Globus pallidus (tissue), 1 donor: ENCODE measurements around the gene ATP1B4.

Source experiments
- DNase-seq: peaks from one replicate; pipeline ENCODE4 v3.0.0-alpha.2; 2015; ENCODE audit warnings: low spot score

The ATP1B4 gene

DNA sequence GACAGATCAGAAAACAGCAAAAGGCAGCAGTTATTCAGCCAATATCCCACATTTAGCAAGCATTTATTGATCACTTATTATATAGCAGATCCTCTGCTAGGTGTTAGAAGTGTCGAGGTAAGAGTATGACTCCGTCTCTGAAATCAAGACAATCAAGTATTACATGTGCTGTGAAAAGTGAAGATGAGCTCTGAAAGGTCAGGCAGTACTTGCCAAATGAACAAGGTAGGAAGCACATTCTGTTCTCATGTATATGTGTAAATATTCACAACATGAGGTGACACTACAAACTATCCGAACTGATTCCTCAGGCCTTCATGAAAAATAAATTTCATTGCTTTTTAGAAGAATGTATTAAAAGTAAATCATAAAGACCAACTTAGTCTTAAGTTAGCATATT is 15.3 kb downstream of the ATP1B4 start:
- no peak for DNase-seq

DNA sequence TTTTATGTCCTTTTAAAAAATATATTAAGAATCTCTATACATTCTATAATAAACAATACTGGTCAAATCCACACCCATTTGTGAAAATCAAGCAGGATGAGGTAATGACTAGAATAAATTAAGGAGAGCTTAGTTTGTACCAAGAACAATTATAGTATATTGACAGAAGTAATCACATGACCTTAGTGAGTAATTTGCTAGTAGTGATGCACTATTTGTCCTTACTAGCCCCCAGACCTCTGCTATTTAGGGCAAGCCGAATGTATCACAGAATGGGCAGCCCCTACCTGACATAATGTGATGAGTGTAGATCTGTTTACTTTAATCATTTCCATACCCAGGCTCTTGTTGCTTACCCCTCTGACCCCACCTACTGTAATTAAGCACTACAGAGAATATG is 15.8 kb downstream of the ATP1B4 start:
- no peak for DNase-seq

DNA sequence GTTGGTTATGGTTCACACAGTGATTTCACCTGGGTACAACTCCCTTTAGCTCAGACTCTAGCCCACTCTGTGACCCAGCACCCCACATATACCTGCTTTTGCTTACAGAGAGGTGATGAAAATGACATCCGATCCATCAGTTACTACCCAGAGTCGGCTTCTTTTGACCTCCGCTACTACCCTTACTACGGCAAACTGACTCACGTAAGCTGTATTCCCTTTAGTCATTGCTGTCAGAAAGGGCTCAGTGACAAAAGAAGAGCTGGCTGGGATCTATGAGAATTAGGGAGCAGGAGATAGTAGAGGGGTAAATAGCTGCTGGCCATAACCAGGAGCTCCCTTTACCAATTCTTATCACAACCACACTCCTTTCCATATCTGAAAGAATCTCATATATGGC is 16.7 kb downstream of the ATP1B4 start:
- no peak for DNase-seq

DNA sequence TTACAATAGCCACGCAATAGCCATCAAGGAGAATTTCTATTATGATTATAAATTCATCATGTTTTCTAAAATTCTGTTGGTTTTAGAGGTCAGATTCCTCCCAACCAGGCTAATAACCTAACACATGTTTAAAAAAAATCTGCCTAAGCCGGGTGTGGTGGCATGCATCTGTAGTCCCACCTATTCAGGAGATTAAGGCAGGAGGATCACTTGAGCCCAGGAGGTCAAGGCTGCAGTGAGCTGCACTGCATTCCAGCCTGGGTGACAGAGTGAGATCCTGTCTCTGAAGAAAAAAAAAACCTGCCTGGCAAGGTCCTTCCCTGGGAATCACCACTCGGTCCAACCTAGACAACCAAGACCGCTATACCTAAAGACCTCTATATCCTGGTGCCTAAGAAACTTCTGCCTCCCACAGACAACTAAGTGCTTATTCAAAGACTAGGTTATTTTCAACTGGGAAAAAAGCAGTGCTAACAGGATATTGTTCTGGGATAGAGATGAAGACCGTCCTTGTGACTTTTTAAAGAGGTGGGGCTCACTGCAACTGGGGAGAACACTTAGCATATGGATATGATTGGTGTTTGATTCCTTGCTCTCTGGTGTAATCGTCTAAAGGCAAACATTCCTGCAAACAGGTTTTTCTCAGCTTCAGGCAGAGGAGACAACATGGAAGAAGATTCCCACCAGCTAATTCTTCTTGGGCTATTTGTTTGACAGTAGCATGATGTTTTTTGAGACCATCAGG is 18.2 kb downstream of the ATP1B4 start:
- DNase-seq = no peak

DNA sequence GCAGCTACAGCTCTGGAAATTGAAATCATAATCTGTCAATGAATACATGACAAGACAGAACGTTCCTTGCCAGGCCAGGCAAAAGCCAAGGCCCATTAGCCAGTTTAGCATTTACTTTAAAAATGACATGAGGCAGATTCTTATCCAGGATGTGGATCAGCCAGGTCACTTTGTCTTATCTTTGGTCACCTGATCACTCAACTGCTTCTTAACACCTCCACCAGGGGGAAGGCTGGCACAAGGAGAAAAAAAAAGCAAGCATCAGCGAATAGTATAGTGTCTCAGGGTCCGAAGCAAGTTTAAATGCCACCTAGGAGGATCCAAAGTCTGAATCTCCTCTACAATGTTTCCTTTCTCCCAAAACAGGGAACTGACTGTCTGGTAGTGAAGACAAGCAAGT is 18.8 kb downstream of the ATP1B4 start:
- no peak for DNase-seq

DNA sequence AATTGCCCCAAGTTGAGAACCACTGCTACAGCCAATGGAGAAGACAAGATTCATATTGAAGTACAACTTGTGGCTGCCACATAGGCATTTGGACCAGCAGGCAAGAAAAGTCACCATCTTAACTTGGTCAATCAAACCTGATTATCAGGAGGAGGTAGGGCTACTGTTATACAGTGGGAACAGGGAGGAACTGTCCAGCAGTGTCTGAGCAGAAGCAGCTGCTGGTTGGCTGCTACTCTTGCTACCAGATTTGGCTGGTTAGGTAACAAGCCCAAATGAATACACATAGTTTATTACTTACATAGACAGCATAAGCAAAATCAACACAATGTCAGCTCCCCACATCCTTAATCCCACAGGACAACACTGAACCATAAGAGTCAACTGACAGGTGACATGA is 39.4 kb downstream of the ATP1B4 start:
- DNase-seq = no peak

DNA sequence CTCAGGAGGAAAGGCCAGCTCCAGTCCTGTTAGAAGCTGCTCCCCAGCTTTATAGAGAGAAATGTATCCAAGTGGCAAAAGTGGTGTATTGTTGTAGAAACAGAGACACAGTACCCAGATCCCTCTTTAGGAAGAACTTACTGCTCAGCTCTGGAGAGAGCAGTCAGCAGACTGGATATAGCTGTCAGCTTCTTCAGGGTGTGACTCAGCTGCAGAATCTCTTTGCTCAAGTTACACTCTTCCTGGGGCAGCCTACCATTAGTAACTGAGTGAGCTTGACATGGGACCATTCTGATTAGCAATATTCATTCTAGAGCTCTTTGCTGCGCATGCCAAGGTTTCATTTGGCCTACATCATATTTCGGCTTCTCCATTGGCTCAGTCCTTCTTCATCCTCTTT is 40.5 kb downstream of the ATP1B4 start:
- DNase-seq = no peak

DNA sequence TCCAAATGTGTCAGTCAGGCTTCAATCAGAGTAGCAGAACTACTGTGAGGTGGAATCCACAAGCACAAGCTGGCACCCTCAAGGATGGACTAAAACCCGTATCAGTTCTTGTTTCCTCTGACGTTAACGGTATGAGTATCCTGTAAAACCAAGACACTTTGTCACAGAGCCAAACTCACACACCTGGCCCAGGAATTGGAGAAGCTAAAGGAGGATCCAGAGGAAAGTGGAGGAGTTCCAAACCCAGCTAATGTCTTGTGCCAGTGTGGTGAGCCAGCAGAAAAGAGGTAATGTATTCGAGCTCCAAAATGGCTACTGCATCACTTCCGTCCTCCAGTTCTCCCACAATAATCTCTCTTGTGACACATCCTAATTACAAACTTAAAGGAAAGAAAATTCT is 44.7 kb downstream of the ATP1B4 start:
- no peak for DNase-seq

DNA sequence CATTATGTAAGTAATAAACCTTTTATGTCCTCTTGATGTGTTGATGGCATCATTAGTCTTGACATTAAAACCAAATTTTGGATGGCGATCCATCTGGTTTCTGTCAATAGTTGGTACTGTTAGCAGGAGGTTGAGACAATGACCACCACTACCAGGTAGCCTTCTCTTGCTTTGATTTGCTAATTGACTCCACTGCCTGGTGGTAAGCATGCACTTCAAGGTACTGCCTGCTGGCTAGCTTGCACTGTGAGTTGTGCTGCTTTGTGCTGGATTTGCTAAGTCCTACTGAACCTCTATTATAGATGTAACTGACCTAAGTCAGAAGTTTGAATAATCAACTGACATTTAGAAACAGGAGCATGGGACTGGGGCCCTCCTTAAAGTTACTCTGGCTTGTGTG is 46.3 kb downstream of the ATP1B4 start:
- no peak for DNase-seq

DNA sequence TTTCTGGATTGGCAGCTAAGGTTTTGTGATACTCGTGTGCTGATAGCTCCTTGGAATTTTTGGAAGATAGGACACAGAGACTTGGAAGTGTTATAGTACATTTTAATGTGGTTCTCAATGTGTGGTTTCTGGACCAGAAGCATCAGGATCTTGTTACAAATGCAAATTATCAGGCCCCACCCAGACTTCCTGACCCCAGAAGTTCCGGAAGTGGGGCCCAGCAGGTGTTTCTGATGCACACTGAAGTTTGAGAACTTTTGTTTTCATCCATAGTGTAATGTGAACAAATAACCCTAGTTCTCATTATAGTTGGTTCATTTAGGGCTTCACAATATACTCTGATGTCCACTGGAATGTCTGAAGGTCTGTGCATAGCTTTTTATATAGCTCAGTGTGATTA is 57.6 kb downstream of the ATP1B4 start:
- DNase-seq = no peak

DNA sequence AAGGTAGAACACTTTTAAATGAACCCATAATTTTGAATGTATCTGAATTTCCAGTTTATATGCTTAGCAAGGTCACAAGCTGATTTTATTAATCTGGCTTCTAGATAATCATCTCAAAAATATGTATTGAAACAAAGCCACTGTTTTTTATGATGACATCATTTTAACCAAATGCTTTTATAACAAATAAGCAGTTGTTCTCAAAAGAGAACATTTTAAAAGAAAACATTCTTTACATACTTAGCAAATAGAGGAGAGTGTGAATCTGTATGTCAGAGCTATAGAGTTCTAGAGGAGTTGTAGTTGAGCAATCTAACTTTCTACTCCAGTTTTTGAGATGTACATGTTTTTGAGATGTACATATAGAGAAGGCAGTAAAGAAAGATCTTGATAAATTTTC is 64.7 kb downstream of the ATP1B4 start:
- DNase-seq = no peak

DNA sequence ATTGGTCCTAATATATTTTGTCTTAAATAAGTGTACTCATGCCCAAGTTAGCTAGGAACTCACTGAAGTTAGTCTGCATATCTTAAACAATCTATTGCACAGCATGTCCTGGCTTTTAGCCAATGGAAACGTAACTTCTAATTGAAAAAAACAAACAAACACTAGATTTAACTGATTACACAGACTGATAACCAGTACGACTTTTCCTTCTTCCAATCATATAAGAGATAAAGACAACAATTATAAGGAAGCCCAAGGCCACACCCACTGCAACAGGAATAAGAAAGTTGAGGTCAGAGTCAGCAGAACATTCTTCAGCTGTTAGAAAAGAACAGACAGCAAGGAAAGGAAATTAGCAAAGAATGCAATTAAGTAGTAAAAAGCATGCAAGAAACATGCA is 66.4 kb downstream of the ATP1B4 start:
- no peak for DNase-seq

DNA sequence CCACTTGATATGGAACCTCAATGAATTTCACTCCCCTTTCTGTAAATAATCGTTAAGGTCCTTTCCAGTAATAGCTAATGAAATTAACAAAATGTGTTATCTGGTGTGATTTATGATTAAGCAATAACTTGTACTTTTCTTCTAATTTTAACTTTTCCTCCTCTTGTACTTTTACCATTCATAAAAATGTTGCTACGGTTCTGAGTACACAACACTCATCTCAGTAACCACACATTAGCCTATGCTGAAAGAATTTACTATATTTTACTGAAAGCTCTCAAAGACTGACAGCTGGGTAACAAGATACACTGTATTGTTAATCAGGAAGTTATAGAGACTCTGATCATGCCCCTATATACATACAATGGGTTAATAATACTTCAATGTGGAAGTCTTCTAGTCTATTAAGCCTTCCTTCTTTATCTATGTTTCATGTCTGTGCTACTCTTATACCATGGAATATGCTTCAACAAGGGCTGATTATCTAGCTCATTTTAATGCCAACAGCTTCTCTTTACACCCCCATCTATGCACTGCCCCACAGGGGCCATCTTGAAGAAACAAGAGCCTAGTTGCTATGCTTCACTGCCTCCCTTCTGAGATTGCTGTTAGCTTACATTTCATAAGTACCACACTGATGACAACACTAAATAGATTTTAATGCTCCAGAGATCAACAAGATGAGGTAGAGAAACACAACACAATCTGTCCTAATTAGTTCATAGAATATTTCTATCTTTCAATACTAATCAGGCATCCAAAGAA is 68.1 kb downstream of the ATP1B4 start:
- no peak for DNase-seq
